ENCODE measurements around the gene HSF4. TPM values are rescaled to one million over a fixed set of nuclear protein-coding genes. Genes with fewer than 3 reads are reported as not detected.
A peak's percentile ranks its signal among the peaks of the same experiment; 100 is the strongest.

HSF4 gene
- polyA plus RNA-seq, 2 of the 4 experiments (the other 2 are of a cell fraction) = 8.3 to 15.3 TPM

GRCh38 chr16:67150047-67150832, 14.3 kb upstream of the HSF4 start:
- Histone ChIP-seq H3K4me1 (peaks cover 9% of the 10 kb centered on the region; the same call in 2 of the 3 replicates), H3K4me2 (peak overlapping the region; percentile 66), H3K4me3 (peak overlapping the region; percentile 76), H3K27ac (peak overlapping the region; percentile 84 to 96), H3K9me3 (no peaks in the 10 kb centered on the region)
- DNase-seq (ENCODE audit: low read depth in 1 of 2, low spot score in 1 of 2) (peak; percentile 51 to 62), FAIRE-seq (no peak), ATAC-seq (peak; percentile 54 to 69)
- WGBS (ENCODE audit: missing lambda C conversion rate) = 66% methylated on average over 49 of the region's 94 CpGs
- CTCF ChIA-PET = interaction anchor here (0.7 to 16.0 kb wide), 15 partner anchors 11 to 315 kb away, joined by 3 to 314 read pairs (median 4); partner anchors contain the start of genes CES3, CES4A, FBXL8 and HSF4
- peak in 1 of 2 experiments; percentile 46; a peak in 2 of 5 replicates for TF ChIP-seq JUN (IDR thresholded peaks at IDR 0.05)
- TF ChIP-seq TFCP2L1 (CRISPR knock-in tag; IDR thresholded peaks at IDR 0.05) = peak; percentile 43; the same call in 1 of the 2 replicates
- TF ChIP-seq TP53 (CRISPR knock-in tag; IDR thresholded peaks at IDR 0.05) = 0 out of 2 replicates have a peak, but pooled peaks have one; percentile 25
- TF ChIP-seq, protein P1, sequence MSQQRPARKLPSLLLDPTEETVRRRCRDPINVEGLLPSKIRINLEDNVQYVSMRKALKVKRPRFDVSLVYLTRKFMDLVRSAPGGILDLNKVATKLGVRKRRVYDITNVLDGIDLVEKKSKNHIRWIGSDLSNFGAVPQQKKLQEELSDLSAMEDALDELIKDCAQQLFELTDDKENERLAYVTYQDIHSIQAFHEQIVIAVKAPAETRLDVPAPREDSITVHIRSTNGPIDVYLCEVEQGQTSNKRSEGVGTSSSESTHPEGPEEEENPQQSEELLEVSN (IDR thresholded peaks at IDR 0.05; ENCODE audit: borderline replicate concordance, low read depth) = no peak
- peak; percentile 34; the same call in 1 of the 2 replicates for TF ChIP-seq POLR2A (IDR thresholded peaks at IDR 0.05; ENCODE audit: low read length)
- POLR2A ChIA-PET = interaction anchor here (0.5 to 2.2 kb wide), 6 partner anchors 10 to 257 kb away, joined by 3 to 7 read pairs (median 3); partner anchors contain the start of gene FBXL8

- Histone ChIP-seq H3K27ac (peak within 1 kb of the TSS; percentile 84 to 96), H3K4me1 (peaks cover 14% of the 10 kb centered on the region), H3K4me2 (peak within 1 kb of the TSS; percentile 66), H3K9me3 (no peaks in the 10 kb centered on the region), H3K4me3 (peak within 1 kb of the TSS; percentile 76)
- DNase-seq (ENCODE audit: low read depth in 1 of 2, low spot score in 1 of 2) (peak; percentile 65 to 82), FAIRE-seq (no peak), ATAC-seq (peak; percentile 74 to 81)
- WGBS (ENCODE audit: missing lambda C conversion rate) = 31% methylated on average over 10 of the region's 34 CpGs
- ChIA-PET POLR2A (interaction anchor here (0.5 to 2.2 kb wide), 7 partner anchors 10 to 258 kb away, joined by 3 to 7 read pairs (median 3); partner anchors contain the start of genes FBXL8 and NOL3), CTCF (interaction anchor here (0.6 to 16.0 kb wide), 18 partner anchors 11 to 315 kb away, joined by 3 to 314 read pairs (median 4); partner anchors contain the start of genes CES3, CES4A, FBXL8 and HSF4)
- TF ChIP-seq, protein P2, sequence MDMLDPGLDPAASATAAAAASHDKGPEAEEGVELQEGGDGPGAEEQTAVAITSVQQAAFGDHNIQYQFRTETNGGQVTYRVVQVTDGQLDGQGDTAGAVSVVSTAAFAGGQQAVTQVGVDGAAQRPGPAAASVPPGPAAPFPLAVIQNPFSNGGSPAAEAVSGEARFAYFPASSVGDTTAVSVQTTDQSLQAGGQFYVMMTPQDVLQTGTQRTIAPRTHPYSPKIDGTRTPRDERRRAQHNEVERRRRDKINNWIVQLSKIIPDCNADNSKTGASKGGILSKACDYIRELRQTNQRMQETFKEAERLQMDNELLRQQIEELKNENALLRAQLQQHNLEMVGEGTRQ (IDR thresholded peaks at IDR 0.05) = peak; percentile 88
- TF ChIP-seq MAFK (IDR thresholded peaks at IDR 0.05; ENCODE audit: partially characterized antibody) (peak; percentile 13), TFCP2L1 (CRISPR knock-in tag; IDR thresholded peaks at IDR 0.05) (no peak), FOSB (CRISPR knock-in tag; IDR thresholded peaks at IDR 0.05) (no peak), RARB (CRISPR knock-in tag; IDR thresholded peaks at IDR 0.05) (no peak), FOXS1 (CRISPR knock-in tag; IDR thresholded peaks at IDR 0.05) (no peak), REST (IDR thresholded peaks at IDR 0.05) (no peak), HOXA7 (CRISPR knock-in tag; IDR thresholded peaks at IDR 0.05) (no peak), HEYL (CRISPR knock-in tag; IDR thresholded peaks at IDR 0.05) (no peak), ESRRA (IDR thresholded peaks at IDR 0.05; ENCODE audit: borderline replicate concordance, low read length) (no peak), CBX2 (IDR thresholded peaks at IDR 0.05; ENCODE audit: borderline replicate concordance, low read depth) (no peak), ZNF302 (CRISPR knock-in tag; IDR thresholded peaks at IDR 0.05) (no peak), SREBF2 (IDR thresholded peaks at IDR 0.05) (no peak), EHMT2 (IDR thresholded peaks at IDR 0.05; ENCODE audit: low read depth) (no peak), ZFP36 (IDR thresholded peaks at IDR 0.05; ENCODE audit: borderline replicate concordance, partially characterized antibody) (no peak), JUN (IDR thresholded peaks at IDR 0.05) (peak in 1 of 2 experiments; percentile 54; a peak in 1 of 5 replicates), HDAC2 (IDR thresholded peaks at IDR 0.05) (no peak), ELK1 (IDR thresholded peaks at IDR 0.05; ENCODE audit: low read depth, low read length) (no peak), RCOR1 (IDR thresholded peaks at IDR 0.05; ENCODE audit: low read depth, low read length) (no peak)
- TF ChIP-seq, protein P1 (IDR thresholded peaks at IDR 0.05; ENCODE audit: borderline replicate concordance, low read depth) = no peak
- TF ChIP-seq, protein P3, sequence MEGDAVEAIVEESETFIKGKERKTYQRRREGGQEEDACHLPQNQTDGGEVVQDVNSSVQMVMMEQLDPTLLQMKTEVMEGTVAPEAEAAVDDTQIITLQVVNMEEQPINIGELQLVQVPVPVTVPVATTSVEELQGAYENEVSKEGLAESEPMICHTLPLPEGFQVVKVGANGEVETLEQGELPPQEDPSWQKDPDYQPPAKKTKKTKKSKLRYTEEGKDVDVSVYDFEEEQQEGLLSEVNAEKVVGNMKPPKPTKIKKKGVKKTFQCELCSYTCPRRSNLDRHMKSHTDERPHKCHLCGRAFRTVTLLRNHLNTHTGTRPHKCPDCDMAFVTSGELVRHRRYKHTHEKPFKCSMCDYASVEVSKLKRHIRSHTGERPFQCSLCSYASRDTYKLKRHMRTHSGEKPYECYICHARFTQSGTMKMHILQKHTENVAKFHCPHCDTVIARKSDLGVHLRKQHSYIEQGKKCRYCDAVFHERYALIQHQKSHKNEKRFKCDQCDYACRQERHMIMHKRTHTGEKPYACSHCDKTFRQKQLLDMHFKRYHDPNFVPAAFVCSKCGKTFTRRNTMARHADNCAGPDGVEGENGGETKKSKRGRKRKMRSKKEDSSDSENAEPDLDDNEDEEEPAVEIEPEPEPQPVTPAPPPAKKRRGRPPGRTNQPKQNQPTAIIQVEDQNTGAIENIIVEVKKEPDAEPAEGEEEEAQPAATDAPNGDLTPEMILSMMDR (IDR thresholded peaks at IDR 0.05) = no peak
- TF ChIP-seq, protein P4, sequence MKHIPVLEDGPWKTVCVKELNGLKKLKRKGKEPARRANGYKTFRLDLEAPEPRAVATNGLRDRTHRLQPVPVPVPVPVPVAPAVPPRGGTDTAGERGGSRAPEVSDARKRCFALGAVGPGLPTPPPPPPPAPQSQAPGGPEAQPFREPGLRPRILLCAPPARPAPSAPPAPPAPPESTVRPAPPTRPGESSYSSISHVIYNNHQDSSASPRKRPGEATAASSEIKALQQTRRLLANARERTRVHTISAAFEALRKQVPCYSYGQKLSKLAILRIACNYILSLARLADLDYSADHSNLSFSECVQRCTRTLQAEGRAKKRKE (CRISPR knock-in tag; IDR thresholded peaks at IDR 0.05; ENCODE audit: low read depth) = no peak
These were observed 13.6 kb upstream of the HSF4 start, which contains the start of gene B3GNT9 for GRCh38 chr16:67150833-67151396. Gene B3GNT9 (minus strand): TSS chr16:67150998. CDS start chr16:67150485, 513 bp downstream.
